ENCODE results near the gene ORAI3. TPM values are rescaled to one million over a fixed set of nuclear protein-coding genes. Genes with fewer than 3 reads are reported as not detected.

ORAI3 gene
- total RNA-seq, 4 donors from 2014 or later = 50.7 to 58.4 (median 52.9) TPM

DNA sequence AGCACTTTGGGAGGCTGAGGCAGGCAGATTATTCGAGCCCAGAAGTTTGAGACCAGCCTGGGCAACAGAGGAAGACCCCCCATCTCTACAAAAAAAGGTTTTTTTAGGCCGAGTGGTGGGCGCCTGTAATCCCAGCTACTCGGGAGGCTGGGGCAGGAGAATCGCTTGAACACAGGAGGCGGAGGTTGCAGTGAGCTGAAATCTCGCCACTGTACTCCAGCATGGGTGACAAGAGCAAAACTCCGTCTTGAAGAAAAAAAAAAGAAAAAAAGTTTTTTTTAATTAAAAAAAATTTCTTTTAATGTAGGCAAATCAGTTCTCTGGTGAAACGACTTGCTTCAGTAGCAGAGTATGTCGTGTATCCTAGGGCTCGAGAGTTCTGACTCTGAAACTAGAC is 47.1 kb downstream of the ORAI3 start:
- no peak for DNase-seq (ENCODE audit: low spot score in 2 of 2)
- peaks cover 0 to 27% (median 7%) of the 10 kb centered on the region in 4 donors for H3K4me1 ChIP-seq
- 83% methylated on average over 11 of the region's 11 CpGs for WGBS, 2 donors
- H3K27me3 ChIP-seq = no peaks in the 10 kb centered on the region
- no peak for TF ChIP-seq EP300 (IDR thresholded peaks at IDR 0.05)
- TF ChIP-seq, protein P1, sequence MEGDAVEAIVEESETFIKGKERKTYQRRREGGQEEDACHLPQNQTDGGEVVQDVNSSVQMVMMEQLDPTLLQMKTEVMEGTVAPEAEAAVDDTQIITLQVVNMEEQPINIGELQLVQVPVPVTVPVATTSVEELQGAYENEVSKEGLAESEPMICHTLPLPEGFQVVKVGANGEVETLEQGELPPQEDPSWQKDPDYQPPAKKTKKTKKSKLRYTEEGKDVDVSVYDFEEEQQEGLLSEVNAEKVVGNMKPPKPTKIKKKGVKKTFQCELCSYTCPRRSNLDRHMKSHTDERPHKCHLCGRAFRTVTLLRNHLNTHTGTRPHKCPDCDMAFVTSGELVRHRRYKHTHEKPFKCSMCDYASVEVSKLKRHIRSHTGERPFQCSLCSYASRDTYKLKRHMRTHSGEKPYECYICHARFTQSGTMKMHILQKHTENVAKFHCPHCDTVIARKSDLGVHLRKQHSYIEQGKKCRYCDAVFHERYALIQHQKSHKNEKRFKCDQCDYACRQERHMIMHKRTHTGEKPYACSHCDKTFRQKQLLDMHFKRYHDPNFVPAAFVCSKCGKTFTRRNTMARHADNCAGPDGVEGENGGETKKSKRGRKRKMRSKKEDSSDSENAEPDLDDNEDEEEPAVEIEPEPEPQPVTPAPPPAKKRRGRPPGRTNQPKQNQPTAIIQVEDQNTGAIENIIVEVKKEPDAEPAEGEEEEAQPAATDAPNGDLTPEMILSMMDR (IDR thresholded peaks at IDR 0.05) = no peak
- no peak for TF ChIP-seq POLR2A (IDR thresholded peaks at IDR 0.05)
- no peaks in the 10 kb centered on the region for H3K9me3 ChIP-seq
- H3K27ac ChIP-seq = peak overlapping the region in 2 of 4 donors; percentile 75 to 89
- no peaks in the 10 kb centered on the region for H3K36me3 ChIP-seq
- H3K4me3 ChIP-seq = peak overlapping the region in 1 of 4 donors; percentile 63

DNA sequence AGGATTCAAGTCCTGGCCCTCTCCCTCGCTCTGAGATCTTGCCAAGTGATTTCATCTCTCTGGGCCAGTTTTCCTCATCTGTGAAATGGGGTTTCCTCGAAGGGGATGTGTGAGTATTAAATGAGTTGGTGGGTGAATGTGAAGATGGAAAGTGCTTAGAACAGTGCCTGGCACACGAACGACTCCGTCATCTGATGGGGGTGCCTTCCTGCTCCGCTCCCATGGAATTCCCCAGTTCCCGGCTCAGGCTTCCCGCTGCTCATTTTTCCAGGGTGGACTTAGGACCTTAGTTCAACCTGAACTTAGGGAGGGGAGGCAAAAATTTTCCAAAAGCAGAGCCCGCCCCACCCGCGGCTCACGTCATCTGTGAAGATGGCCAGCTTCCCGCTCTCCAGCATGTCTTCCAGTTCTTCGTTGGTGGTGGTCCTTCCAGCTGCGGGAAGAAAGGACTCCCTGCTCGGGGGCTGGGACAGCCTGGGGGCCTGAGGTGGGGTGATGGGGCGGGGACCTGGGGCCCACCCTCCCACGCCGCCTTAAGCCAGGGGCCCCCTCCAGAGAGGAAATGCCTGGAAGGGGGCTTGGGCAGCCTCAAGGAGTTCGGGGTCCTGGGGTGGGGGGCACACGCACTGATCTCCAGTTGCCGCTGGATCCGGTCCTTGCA is 47.6 kb downstream of the ORAI3 start:
- Histone ChIP-seq H3K36me3 (no peaks in the 10 kb centered on the region), H3K4me3 (peak overlapping the region; percentile 35 to 63 (median 60)), H3K4me1 (peaks cover 0 to 27% (median 7%) of the 10 kb centered on the region in 4 donors), H3K9me3 (no peaks in the 10 kb centered on the region), H3K27ac (peak overlapping the region; percentile 38 to 89 (median 75)), H3K27me3 (no peaks in the 10 kb centered on the region)
- WGBS, 2 donors = 18 to 21% methylated on average over 19 to 23 of the region's 23 CpGs
- TF ChIP-seq EP300 (IDR thresholded peaks at IDR 0.05) (no peak), POLR2A (IDR thresholded peaks at IDR 0.05) (no peak)
- TF ChIP-seq, protein P1 (IDR thresholded peaks at IDR 0.05) = no peak
- no peak for DNase-seq (ENCODE audit: low spot score in 2 of 2)

DNA sequence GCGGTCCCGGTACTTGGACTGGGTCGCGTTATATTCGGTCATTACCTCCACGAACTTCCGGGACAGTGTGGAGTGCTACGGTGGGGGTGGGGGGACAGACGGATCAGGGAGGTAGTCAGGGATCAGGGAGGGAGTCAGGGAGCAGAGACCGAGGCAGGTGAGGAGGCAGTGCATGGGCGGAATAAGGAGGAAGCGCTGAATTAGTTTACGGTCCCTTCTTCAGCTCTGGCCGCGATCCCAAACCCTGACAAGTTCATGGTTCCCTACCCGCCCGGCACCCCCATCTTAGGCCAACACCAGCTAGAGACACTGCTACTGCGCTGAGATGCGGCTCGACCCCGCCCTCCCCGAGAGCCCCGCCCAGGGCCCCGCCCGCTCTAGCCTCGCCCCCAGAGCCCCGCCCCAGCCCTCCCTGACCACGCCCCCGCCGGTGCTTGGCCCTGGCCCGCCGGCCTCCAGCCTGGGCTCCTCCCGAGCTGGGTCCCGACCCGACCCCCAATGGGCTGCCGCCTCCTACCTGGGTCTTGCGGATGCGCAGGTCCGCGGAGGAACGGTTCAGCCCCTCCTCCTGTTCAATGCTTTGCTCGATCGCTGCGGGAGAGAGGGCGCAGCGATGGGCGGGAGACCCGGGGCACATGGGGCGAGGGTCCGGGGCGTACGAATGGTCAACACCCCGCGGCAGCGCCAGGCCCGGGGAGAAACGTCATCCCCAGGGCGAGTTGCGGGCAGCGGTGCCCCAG is 48.3 kb downstream of the ORAI3 start:
- Histone ChIP-seq H3K27me3 (no peaks in the 10 kb centered on the region), H3K36me3 (no peaks in the 10 kb centered on the region), H3K27ac (peak overlapping the region; percentile 38 to 89 (median 75)), H3K4me1 (peaks cover 0 to 27% (median 7%) of the 10 kb centered on the region in 4 donors), H3K9me3 (no peaks in the 10 kb centered on the region), H3K4me3 (peak overlapping the region; percentile 35 to 63 (median 60))
- DNase-seq (ENCODE audit: low spot score in 2 of 2) = peak; percentile 65 to 69
- TF ChIP-seq EP300 (IDR thresholded peaks at IDR 0.05) = peak in 1 of 2 donors; percentile 55
- TF ChIP-seq, protein P1 (IDR thresholded peaks at IDR 0.05) = no peak
- TF ChIP-seq POLR2A (IDR thresholded peaks at IDR 0.05) = peak in 1 of 2 donors; percentile 42
- WGBS, 2 donors = 3 to 7% methylated on average over 21 to 40 of the region's 60 CpGs

DNA sequence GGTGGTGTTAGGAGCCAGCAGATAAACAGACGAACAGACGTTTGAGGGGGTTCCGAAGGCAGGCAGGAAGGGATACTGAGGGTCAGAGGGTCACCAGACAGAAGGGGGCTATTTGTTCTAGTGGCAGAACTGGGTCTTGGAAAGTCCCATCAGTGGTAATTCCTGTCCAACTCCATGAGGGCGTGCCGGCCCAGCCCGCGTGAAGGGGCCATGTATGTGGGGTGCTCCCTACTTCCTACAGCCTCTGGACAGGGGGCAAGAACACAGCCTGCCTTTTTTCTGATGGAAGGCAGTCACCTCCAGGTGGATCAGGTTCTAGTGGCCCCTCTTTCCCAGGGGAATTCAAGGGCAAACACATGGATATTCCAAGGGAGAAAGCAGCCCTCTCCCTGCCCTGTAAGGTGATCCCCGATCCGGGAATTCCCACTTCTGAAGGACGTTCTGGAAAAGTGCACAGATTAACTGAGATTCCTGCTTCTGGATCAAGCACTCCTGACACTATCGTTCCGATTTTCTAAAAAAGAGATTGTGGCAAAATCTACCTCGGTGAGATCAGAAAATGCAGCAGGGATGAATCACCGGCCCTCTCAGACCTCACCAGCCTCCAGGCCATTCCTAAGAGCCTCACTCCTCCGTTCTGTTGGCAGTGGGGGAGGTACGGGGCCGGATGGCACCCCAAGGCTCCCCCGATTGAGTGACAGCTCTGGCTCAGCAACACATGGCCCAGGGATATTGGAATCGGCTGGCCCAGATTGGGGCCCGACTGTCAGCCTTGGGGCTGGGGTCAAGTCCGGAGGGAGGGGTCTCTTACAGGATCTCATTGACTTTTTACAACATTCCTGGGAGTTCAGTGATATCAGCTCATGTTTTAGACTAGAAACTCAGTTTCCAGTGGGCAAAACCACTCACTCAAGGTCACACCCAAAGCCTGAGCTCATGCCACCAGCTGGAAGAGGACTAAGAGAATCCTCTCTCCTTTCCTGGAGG is 49.1 kb downstream of the ORAI3 start:
- Histone ChIP-seq H3K27ac (peak overlapping the region; percentile 37 to 89 (median 75)), H3K9me3 (no peaks in the 10 kb centered on the region), H3K4me1 (peaks cover 0 to 27% (median 7%) of the 10 kb centered on the region in 4 donors), H3K27me3 (no peaks in the 10 kb centered on the region), H3K36me3 (no peaks in the 10 kb centered on the region), H3K4me3 (peak overlapping the region; percentile 35 to 63 (median 60))
- TF ChIP-seq EP300 (IDR thresholded peaks at IDR 0.05) = no peak
- TF ChIP-seq, protein P1 (IDR thresholded peaks at IDR 0.05) = no peak
- TF ChIP-seq POLR2A (IDR thresholded peaks at IDR 0.05) = no peak
- no peak for DNase-seq (ENCODE audit: low spot score in 2 of 2)
- WGBS, 2 donors = 53 to 59% methylated on average over 21 of the region's 21 CpGs
